GM19324 (cell line): ENCODE results near the gene C4A.
"Not testable (repeated sequence)": the region's sequence is repeated elsewhere in the genome, so short reads cannot be mapped to it uniquely, and the experiment has no call there.

Experiments
- ATAC-seq: cut with Tn5 transposase; IDR thresholded peaks from one replicate; pipeline ENCODE4 v1.9.1; 2021; ENCODE audit warnings: mild to moderate bottlenecking, moderate library complexity; ENCODE audit not compliant: unreplicated experiment, low FRiP score

Gene C4A

DNA sequence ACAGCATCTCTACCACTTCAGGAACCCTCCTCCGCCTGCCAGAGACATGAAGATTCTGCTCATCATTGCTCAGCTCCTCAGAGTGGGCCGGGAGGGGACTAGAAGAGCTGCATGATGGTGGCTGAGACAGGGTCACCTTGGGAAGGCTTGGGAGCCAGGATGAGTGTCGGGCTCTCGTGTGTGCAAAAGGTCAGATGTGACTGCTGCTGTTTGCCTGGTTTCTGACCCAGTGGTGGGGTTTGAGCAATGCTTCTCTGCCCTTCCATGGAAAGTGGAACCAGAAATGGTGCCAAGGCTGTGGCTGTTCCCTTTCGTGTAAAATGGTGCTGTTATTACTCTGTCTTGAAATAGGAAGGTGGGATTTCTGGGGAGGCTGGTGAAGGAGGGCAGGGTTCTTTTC is 31.9 kb downstream of the C4A start:
- not testable (repeated sequence) for ATAC-seq

DNA sequence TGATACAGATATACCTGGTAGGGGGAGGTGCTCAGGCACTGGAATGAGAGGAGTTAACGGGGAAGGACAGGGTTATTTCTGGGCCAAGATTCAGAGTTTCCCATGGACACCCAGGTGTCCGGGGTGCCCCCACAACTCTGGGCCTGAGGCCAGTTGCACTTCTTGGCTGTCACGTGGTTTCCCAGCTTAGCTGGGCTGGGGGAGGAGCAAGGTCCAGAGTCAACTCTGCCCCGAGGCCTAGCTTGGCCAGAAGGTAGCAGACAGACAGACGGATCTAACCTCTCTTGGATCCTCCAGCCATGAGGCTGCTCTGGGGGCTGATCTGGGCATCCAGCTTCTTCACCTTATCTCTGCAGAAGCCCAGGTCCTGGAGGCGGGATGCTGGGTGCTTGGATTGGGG is 32.7 kb downstream of the C4A start, which contains the start of gene C4B:
C4B (plus strand) TSS at position 249 of the 400 bp plus-strand sequence; CDS start at position 300, 51 bp downstream.
- ATAC-seq = not testable (repeated sequence)

DNA sequence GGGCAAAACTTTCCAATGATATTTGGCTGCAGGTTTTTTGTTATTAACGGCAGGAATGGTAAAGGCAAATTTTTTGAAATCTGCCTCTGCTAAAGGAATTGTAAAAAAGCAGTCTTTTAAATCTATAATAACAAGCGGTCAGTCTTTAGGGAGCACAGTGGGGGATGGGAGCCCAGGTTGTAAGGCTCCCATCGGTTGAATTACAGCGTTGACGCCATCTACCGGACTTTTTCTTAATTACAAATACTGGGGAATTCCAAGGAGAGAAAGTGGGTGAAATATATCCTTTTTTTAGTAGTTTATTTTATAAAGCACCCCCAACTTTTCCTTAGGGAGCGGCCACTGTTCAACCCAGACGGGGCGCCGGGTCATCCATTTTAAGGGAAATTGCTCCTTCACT is 40.2 kb downstream of the C4A start:
- not testable (repeated sequence) for ATAC-seq

DNA sequence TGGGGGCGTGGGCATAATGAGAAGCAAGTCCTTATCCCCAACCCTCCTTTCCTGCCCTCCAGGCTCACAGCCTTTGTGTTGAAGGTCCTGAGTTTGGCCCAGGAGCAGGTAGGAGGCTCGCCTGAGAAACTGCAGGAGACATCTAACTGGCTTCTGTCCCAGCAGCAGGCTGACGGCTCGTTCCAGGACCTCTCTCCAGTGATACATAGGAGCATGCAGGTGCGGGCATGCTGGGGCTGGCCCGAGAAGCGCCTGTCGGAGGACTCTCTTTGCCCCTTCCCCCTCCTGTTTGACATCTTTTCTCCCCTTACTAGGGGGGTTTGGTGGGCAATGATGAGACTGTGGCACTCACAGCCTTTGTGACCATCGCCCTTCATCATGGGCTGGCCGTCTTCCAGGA is 46.8 kb downstream of the C4A start:
- ATAC-seq = not testable (repeated sequence)

DNA sequence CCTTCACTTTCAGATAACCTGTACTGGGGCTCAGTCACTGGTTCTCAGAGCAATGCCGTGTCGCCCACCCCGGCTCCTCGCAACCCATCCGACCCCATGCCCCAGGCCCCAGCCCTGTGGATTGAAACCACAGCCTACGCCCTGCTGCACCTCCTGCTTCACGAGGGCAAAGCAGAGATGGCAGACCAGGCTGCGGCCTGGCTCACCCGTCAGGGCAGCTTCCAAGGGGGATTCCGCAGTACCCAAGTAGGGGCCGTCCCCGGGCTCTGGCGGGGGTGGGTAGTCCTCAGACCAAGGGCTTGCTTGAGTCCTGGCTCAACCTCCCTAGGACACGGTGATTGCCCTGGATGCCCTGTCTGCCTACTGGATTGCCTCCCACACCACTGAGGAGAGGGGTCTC is 47.7 kb downstream of the C4A start:
- ATAC-seq = not testable (repeated sequence)

DNA sequence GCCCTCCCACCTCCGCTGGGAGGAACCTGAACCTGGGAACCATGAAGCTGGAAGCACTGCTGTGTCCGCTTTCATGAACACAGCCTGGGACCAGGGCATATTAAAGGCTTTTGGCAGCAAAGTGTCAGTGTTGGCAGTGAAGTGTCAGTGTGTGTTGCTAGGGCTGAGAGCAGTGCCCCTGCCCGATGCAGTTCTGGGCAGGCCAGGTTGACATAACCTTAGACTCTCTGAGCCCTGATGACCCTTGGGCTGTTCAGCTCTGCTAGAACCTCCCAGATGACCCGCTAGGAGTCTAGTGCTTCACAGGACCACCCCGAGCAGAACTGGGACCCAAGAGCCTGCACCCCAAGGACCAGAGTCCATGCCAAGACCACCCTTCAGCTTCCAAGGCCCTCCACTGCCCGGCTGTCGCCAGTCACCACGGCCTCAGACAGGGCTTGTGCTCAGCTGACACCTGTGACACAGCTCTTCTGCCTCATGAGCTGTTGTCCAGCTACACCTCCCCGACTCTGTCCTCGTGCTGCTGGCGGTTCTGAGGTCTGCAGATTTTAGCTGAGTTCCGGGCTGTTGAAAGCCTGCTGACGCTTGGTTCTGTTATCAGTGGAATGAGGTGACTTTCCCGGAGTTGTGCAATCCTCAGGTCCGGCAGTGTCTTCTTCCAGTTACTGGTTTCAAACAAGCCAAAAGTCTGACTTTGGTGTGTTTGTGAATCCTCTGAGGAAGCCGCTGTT is 53.6 kb downstream of the C4A start:
- ATAC-seq = not testable (repeated sequence)

DNA sequence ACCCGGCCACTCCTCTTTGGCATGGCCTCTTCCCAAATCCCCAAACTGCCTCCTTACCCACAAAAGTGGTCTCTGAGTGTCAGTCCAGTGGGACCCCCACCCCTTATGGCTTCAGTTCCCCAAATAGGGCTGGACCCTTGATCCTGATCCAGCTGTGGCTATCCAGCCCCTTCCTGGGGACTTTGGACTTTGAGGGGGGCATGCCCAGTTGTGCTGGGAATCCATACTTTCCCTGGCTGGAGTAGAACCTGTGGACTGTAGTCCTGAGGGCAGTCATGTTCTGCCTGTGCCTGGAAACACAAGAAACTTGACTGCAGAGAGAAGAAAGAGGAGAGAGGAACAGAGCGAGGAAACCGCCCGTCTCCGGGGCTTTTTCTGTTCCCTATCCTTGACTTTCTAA is 55.3 kb downstream of the C4A start:
- ATAC-seq = not testable (repeated sequence)

DNA sequence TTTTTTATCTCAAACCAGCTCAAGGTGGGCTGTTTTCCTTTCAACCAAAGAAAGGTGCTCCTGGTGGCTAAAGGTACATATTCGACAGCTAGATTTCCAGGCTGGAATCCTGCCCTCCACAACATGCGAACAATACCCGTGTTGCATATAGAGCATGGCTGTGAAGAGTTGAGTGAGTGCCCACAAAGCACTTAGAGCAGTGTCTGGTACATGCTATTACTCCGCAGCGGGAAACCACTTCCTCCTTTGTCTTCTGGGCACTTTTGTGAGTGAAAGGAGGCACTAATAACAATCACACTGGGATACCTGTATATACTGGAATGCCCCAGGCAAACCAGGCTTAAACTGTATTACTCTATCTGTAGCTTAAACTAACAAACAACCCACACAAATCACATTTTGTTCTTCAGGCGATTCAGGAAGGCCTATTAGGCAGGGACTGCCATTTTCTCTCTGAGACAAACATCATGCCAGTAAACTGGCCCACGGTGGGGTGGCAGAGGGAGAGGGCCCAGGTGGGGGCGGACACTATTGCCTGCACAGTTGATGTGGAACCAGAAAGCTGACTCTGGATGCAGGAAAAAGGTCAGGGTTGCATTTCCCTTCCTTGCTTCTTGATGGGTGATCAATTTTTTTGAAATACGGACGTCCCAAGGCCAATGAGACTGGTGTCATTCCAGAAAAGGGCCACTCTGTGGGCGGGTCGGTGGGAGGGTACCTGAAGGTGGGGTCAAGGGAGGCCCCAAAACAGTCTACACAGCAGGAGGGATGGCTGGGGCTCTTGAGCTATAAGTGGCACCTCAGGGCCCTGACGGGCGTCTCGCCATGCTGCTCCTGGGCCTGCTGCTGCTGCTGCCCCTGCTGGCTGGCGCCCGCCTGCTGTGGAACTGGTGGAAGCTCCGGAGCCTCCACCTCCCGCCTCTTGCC is 56.0 kb downstream of the C4A start, which contains the start of gene CYP21A2:
CYP21A2 (plus strand) TSS at position 818 of the 927 bp plus-strand sequence; CDS start at position 826, 8 bp downstream.
- not testable (repeated sequence) for ATAC-seq

DNA sequence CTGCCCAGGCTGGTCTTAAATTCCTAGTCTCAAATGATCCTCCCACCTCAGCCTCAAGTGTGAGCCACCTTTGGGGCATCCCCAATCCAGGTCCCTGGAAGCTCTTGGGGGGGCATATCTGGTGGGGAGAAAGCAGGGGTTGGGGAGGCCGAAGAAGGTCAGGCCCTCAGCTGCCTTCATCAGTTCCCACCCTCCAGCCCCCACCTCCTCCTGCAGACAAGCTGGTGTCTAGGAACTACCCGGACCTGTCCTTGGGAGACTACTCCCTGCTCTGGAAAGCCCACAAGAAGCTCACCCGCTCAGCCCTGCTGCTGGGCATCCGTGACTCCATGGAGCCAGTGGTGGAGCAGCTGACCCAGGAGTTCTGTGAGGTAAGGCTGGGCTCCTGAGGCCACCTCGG is 57.0 kb downstream of the C4A start:
- ATAC-seq = not testable (repeated sequence)

DNA sequence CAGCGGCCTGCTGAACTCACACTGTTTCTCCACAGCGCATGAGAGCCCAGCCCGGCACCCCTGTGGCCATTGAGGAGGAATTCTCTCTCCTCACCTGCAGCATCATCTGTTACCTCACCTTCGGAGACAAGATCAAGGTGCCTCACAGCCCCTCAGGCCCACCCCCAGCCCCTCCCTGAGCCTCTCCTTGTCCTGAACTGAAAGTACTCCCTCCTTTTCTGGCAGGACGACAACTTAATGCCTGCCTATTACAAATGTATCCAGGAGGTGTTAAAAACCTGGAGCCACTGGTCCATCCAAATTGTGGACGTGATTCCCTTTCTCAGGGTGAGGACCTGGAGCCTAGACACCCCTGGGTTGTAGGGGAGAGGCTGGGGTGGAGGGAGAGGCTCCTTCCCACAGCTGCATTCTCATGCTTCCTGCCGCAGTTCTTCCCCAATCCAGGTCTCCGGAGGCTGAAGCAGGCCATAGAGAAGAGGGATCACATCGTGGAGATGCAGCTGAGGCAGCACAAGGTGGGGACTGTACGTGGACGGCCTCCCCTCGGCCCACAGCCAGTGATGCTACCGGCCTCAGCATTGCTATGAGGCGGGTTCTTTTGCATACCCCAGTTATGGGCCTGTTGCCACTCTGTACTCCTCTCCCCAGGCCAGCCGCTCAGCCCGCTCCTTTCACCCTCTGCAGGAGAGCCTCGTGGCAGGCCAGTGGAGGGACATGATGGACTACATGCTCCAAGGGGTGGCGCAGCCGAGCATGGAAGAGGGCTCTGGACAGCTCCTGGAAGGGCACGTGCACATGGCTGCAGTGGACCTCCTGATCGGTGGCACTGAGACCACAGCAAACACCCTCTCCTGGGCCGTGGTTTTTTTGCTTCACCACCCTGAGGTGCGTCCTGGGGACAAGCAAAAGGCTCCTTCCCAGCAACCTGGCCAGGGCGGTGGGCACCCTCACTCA is 57.7 kb downstream of the C4A start:
- not testable (repeated sequence) for ATAC-seq

DNA sequence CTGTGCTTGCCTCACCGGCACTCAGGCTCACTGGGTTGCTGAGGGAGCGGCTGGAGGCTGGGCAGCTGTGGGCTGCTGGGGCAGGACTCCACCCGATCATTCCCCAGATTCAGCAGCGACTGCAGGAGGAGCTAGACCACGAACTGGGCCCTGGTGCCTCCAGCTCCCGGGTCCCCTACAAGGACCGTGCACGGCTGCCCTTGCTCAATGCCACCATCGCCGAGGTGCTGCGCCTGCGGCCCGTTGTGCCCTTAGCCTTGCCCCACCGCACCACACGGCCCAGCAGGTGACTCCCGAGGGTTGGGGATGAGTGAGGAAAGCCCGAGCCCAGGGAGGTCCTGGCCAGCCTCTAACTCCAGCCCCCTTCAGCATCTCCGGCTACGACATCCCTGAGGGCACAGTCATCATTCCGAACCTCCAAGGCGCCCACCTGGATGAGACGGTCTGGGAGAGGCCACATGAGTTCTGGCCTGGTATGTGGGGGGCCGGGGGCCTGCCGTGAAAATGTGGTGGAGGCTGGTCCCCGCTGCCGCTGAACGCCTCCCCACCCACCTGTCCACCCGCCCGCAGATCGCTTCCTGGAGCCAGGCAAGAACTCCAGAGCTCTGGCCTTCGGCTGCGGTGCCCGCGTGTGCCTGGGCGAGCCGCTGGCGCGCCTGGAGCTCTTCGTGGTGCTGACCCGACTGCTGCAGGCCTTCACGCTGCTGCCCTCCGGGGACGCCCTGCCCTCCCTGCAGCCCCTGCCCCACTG is 58.6 kb downstream of the C4A start:
- not testable (repeated sequence) for ATAC-seq

DNA sequence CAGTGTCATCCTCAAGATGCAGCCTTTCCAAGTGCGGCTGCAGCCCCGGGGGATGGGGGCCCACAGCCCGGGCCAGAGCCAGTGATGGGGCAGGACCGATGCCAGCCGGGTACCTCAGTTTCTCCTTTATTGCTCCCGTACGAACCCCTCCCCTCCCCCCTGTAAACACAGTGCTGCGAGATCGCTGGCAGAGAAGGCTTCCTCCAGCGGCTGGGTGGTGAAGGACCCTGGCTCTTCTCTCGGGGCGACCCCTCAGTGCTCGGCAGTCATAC is 59.1 kb downstream of the C4A start:
- not testable (repeated sequence) for ATAC-seq

DNA sequence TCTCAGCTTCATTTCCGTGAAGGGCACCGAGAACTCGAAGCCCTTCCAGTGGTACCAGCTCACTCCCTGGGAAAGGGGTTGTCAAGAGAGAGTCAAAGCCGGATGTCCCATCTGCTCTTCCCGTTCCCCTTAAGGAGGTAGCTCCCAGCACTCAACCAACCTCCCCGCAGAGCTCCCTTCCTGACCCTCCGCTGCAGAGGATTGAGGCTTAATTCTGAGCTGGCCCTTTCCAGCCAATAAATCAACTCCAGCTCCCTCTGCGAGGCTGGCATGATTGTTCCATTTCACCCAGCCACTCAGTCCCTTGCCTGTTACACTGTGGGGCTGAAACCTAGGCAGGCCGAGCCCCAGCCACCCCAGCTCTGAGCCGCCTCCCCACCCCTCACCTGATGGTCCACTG is 59.5 kb downstream of the C4A start:
- not testable (repeated sequence) for ATAC-seq

DNA sequence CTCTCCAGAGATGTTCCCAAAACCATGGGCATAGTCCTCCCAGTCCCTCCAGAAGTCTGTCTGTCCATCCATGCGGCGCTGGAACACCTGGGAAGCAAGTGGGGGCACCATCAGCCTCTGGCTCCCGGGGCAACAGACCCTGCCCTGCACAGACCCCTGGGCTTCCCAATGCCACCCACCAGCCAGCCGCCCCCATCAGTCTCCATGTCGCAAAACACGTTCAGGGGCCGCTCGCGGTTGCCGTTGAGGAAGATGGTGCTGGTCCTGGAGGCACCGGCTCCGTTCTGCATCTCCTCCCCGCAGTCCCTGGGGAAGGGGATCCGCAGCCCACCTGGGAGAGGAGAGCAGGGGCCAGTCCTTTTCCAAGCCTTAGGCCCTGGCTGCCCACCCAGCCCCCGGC is 60.4 kb downstream of the C4A start:
- ATAC-seq = not testable (repeated sequence)

DNA sequence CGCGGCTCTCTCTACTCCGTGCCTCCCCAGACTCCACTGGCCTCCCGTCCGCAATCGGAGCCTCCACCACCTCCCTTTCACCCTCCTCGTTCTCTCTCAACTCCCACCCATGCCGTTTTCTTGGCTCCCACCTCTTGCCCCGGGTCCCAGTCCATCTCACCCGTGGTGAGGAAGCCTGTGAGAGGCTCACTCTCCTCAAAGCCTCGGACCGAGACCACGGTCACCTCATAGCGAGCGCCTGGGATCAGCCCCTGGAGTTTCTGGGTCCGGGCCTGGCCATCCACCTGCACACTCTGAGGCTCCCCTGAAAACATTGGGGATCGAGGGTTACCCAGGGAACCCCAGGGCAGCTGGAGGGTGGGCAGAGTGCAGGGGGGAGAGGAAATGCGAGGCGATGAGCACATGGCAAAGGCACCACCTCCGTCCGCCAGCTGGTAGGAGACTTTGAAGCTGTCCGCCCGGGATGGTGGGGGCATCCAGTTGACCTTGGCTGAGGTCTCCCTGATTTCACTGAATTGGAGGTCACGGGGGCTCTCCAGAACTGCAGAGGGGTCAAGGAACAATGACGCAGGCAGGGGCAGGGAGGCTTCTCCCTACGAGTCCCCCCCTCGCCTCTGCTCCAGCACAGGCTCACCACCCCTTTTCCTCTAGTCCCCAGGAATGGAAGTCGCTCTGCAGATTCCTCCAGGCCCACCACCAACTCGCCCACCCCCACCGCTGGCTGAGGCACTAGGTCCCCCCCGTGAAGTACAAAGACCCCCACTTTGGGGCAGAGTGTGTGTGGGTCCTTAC is 61.9 kb downstream of the C4A start:
- not testable (repeated sequence) for ATAC-seq

DNA sequence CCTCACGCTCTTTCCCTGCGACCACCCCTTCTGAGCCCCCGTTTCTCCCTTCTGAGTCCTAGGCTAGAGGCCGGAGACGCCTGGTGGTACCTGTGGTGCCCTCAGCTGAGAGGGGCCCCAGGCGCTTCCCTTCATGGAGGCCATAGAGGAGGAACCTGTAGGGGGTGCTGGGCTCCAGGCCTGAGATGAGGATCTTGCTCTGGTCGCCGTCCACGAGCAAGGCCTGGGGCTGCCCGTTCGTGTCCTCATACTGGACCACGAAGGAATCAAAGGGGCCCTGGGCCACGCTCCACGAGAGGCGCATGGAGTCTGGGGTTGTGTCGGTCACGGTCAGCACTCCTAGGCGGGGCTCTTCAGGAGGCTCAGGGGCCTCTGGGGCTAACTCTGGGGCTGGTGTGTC is 63.1 kb downstream of the C4A start:
- ATAC-seq = not testable (repeated sequence)

DNA sequence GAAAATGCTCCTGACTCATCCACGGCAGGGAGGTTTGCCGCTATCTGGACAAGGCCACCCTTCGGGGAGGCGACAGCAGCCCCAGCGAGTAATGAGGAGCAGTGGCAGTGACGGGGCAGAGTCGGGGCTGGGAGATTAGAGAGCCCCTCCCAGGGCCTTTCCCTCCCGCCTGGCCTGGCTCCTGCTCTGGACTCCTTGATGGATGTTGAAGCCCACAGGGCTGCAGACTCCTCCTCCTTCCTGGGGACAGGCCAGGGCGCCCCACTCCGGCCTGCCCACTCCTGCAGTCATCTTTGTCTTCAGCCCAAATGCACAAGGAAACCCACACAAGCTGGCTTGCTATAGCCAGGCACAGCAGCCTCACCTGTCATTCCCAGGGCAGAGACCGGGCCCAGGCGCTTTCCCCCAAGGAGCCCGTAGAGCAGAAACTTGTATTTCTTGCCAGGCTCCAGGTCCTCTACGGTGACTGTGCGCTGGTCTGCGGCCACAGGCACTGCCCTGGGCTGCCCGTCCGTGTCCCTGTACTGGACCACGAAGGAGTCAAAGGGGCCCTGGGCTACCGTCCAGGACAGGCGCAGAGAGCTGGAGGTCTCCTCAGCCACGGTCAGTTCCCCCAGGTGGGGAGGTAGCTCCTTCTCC is 64.1 kb downstream of the C4A start:
- ATAC-seq = no peak

DNA sequence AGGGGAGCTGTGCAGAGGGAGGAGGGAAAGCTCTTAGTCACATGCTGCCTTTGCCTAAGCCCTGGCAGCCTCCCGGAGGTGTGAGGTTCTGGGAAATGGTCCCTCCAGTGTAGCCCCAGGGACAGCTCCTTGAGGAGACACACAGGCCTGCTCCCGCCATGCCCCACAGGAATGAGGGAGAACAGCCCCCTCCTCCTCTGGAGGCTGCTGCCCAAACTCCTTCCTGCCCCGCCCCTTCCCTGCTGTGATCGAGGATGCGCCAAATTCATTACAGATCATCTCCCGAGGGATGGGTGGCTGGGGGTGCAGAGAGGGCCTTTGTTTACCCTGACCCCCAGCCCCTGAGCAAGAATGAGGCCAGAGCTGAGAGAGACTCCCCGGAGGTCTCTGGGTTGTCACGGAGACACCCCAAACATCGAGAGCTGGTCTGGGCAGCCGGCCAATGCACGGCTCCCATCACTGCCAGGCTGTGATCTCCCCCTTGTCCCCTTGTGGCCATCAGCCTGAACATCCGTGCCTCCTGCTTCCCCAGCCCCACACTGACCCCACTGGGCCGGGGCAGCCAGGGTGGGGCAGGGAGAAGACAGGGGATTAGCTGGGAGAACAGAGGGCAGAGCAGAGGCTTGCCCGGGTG is 64.7 kb downstream of the C4A start:
- no peak for ATAC-seq
